ENCODE measurements around the gene SF3A1. TPM values are rescaled to one million over a fixed set of nuclear protein-coding genes. Genes with fewer than 3 reads are reported as not detected.

SF3A1 gene
- total RNA-seq, 1 donor from 2014 or later: 18.8 TPM

DNA sequence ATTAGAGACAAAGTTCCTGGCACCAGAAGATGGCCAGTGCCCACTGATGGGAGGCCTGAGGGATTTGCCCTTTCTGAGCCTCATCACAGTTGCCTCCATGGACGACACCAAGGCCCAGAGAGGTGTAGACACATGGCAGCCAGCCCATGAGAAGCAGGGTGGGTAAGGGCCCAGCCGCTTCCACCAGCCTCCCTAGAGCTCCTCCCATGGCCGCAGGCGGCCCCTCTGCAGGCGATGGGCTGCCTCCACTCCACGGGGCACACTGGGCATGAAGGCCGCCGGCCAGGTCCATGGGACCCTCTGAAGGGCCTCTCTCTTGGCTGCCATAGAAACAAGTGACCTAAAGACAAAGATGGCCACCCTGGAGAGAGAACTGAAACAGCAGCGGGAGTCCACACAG, 14.6 kb upstream of the SF3A1 start:
- H3K27me3 ChIP-seq (ENCODE audit: control insufficient read depth in 3 of 3, insufficient read depth in 3 of 3, low read length in 3 of 3): peaks cover 0 to 6% (median 3%) of the 10 kb centered on the region in 3 donors
- H3K4me3 ChIP-seq (ENCODE audit: low read length in 3 of 3): no peak overlapping the region
- H3K9me3 ChIP-seq (ENCODE audit: control insufficient read depth in 3 of 3, low read length in 3 of 3): no peaks in the 10 kb centered on the region
- H3K4me1 ChIP-seq (ENCODE audit: control insufficient read depth in 3 of 3, insufficient read depth in 3 of 3, low read length in 3 of 3): no peaks in the 10 kb centered on the region
- H3K36me3 ChIP-seq (ENCODE audit: control insufficient read depth in 3 of 3, insufficient read depth in 3 of 3, low read length in 3 of 3): peaks cover 0 to 2% (median under 1%) of the 10 kb centered on the region in 3 donors
- H3K9ac ChIP-seq (ENCODE audit: low read depth in 1 of 3, low read length in 3 of 3): no peak overlapping the region
- no peak overlapping the region for H3K27ac ChIP-seq (ENCODE audit: low read depth, low read length)

DNA sequence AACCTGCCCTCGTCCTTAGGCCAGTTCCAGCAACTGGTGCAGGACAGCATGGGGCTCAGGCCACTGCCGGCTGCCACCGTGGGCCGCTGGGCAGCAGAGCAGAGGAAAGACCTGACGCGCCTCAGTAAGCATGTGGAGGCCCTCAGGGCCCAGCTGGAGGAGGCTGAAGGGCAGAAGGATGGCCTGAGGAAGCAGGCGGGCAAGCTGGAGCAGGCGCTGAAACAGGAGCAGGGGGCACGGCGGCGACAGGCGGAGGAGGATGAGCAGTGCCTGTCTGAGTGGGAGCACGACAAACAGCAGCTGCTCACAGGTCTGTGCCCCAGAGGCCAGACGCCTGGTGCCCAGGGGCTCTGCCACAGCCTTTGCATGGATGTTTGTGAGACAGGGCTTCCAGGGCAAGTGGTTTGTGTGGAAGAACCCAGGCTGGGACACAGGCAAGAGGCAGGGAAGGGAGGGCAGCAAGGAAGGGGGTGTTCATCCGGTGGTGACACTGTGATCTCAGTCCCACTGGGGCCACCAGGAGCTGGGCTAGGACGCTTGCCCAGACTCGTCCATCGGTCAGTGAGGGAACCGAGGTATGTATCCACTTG, 14.0 kb upstream of the SF3A1 start:
- peaks cover 2 to 4% (median 4%) of the 10 kb centered on the region in 3 donors for H3K36me3 ChIP-seq (ENCODE audit: control insufficient read depth in 3 of 3, insufficient read depth in 3 of 3, low read length in 3 of 3)
- peaks cover 0 to 6% (median 3%) of the 10 kb centered on the region in 3 donors for H3K27me3 ChIP-seq (ENCODE audit: control insufficient read depth in 3 of 3, insufficient read depth in 3 of 3, low read length in 3 of 3)
- no peak overlapping the region for H3K27ac ChIP-seq (ENCODE audit: low read depth, low read length)

GRCh38 chr22:30368420-30368819, 11.7 kb upstream of the SF3A1 start:
- H3K27ac ChIP-seq (ENCODE audit: low read depth, low read length): no peak overlapping the region
- no peak overlapping the region for H3K9ac ChIP-seq (ENCODE audit: low read depth in 1 of 3, low read length in 3 of 3)
- H3K36me3 ChIP-seq (ENCODE audit: control insufficient read depth in 3 of 3, insufficient read depth in 3 of 3, low read length in 3 of 3): peaks cover 2 to 4% (median 4%) of the 10 kb centered on the region in 3 donors
- H3K9me3 ChIP-seq (ENCODE audit: control insufficient read depth in 3 of 3, low read length in 3 of 3): no peaks in the 10 kb centered on the region
- no peaks in the 10 kb centered on the region for H3K4me1 ChIP-seq (ENCODE audit: control insufficient read depth in 3 of 3, insufficient read depth in 3 of 3, low read length in 3 of 3)
- H3K27me3 ChIP-seq (ENCODE audit: control insufficient read depth in 3 of 3, insufficient read depth in 3 of 3, low read length in 3 of 3): peaks cover 0 to 6% (median 3%) of the 10 kb centered on the region in 3 donors
- H3K4me3 ChIP-seq (ENCODE audit: low read length in 3 of 3): no peak overlapping the region

More for the DNA sequence above, 14.0 kb upstream of the SF3A1 start:
- no peaks in the 10 kb centered on the region for H3K9me3 ChIP-seq (ENCODE audit: control insufficient read depth in 3 of 3, low read length in 3 of 3)
- H3K4me3 ChIP-seq (ENCODE audit: low read length in 3 of 3): no peak overlapping the region
- no peak overlapping the region for H3K9ac ChIP-seq (ENCODE audit: low read depth in 1 of 3, low read length in 3 of 3)
- no peaks in the 10 kb centered on the region for H3K4me1 ChIP-seq (ENCODE audit: control insufficient read depth in 3 of 3, insufficient read depth in 3 of 3, low read length in 3 of 3)

- H3K27me3 ChIP-seq (ENCODE audit: control insufficient read depth in 3 of 3, insufficient read depth in 3 of 3, low read length in 3 of 3): peaks cover 0 to 6% (median 3%) of the 10 kb centered on the region in 3 donors
- no peak overlapping the region for H3K27ac ChIP-seq (ENCODE audit: low read depth, low read length)
- no peaks in the 10 kb centered on the region for H3K9me3 ChIP-seq (ENCODE audit: control insufficient read depth in 3 of 3, low read length in 3 of 3)
Measured at GRCh38 chr22:30365891-30366290, 9.2 kb upstream of the SF3A1 start.

DNA sequence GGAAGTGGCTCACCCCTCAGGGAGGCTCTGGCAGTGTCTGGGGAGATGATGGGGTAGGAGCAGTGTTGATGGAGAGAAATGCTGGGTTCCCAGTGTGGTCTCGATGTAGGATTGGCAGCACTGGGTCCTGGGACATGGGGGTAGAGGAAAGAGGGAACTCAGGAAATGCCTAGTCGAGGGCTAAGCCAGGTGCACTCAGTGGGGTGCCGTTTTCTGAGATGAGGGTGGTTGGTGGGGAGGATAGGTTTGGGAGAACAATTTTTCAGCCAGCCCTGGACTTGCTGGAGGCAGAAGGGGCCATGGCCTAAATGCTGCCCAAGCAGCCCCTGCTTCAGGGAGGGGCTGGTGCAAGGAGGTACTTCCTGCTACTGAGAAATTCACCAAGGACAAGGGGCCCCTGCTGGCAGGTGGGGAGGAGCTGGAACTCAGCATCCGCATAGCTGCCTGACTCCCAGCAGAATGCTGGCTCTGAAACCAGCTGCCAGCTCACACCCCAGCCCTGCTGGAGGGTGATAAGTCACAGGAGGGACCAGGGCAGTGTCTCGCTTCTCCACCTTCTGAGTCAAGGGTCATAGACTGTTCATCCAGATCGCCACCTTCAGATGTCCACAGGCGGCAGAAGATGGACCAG, 6.1 kb upstream of the SF3A1 start:
- no peak overlapping the region for H3K9ac ChIP-seq (ENCODE audit: low read depth in 1 of 3, low read length in 3 of 3)

More at GRCh38 chr22:30365891-30366290, 9.2 kb upstream of the SF3A1 start:
- Histone ChIP-seq H3K36me3 (ENCODE audit: control insufficient read depth in 3 of 3, insufficient read depth in 3 of 3, low read length in 3 of 3) (peaks cover 2 to 4% (median 4%) of the 10 kb centered on the region in 3 donors), H3K4me3 (ENCODE audit: low read length in 3 of 3) (no peak overlapping the region), H3K4me1 (ENCODE audit: control insufficient read depth in 3 of 3, insufficient read depth in 3 of 3, low read length in 3 of 3) (no peaks in the 10 kb centered on the region), H3K9ac (ENCODE audit: low read depth in 1 of 3, low read length in 3 of 3) (no peak overlapping the region)

GRCh38 chr22:30361916-30362650, 5.4 kb upstream of the SF3A1 start:
- H3K4me1 ChIP-seq (ENCODE audit: control insufficient read depth in 3 of 3, insufficient read depth in 3 of 3, low read length in 3 of 3): peaks cover 3 to 4% (median 3%) of the 10 kb centered on the region in 3 donors
- no peak overlapping the region for H3K9ac ChIP-seq (ENCODE audit: low read depth in 1 of 3, low read length in 3 of 3)
- no peak overlapping the region for H3K4me3 ChIP-seq (ENCODE audit: low read length in 3 of 3)
- H3K27ac ChIP-seq (ENCODE audit: low read depth, low read length): no peak overlapping the region
- H3K9me3 ChIP-seq (ENCODE audit: control insufficient read depth in 3 of 3, low read length in 3 of 3): no peaks in the 10 kb centered on the region
- H3K27me3 ChIP-seq (ENCODE audit: control insufficient read depth in 3 of 3, insufficient read depth in 3 of 3, low read length in 3 of 3): peaks cover 0 to 4% (median 0%) of the 10 kb centered on the region in 3 donors
- peaks cover 2 to 4% (median 4%) of the 10 kb centered on the region in 3 donors for H3K36me3 ChIP-seq (ENCODE audit: control insufficient read depth in 3 of 3, insufficient read depth in 3 of 3, low read length in 3 of 3)

More for the DNA sequence above, 6.1 kb upstream of the SF3A1 start:
- H3K36me3 ChIP-seq (ENCODE audit: control insufficient read depth in 3 of 3, insufficient read depth in 3 of 3, low read length in 3 of 3): peaks cover 2 to 4% (median 4%) of the 10 kb centered on the region in 3 donors
- no peaks in the 10 kb centered on the region for H3K9me3 ChIP-seq (ENCODE audit: control insufficient read depth in 3 of 3, low read length in 3 of 3)
- peaks cover 0 to 4% (median 0%) of the 10 kb centered on the region in 3 donors for H3K27me3 ChIP-seq (ENCODE audit: control insufficient read depth in 3 of 3, insufficient read depth in 3 of 3, low read length in 3 of 3)
- H3K4me1 ChIP-seq (ENCODE audit: control insufficient read depth in 3 of 3, insufficient read depth in 3 of 3, low read length in 3 of 3): no peaks in the 10 kb centered on the region
- H3K4me3 ChIP-seq (ENCODE audit: low read length in 3 of 3): no peak overlapping the region
- no peak overlapping the region for H3K27ac ChIP-seq (ENCODE audit: low read depth, low read length)

DNA sequence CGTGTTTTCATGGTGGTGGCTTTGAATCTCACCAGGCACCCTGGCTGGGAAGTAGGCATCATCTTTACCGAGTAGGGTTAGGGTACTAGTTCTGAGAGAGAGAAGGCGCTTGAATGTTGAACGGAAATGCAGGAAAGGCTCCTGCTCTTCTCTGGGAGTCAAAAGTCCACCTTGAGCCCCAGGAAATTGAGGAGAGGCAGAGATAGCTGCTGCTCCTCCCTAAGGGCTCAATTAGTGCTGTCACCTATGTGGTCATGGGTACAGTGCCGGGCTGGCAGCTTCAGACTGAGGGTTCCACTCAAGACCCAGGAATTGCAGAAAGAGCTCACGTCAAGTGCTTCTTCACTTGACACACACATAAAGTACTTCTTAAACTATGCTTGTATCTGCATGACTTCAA, 1.8 kb upstream of the SF3A1 start:
- H3K4me3 ChIP-seq (ENCODE audit: low read length in 3 of 3): no peak overlapping the region
- no peak overlapping the region for H3K27ac ChIP-seq (ENCODE audit: low read depth, low read length)
- no peaks in the 10 kb centered on the region for H3K9me3 ChIP-seq (ENCODE audit: control insufficient read depth in 3 of 3, low read length in 3 of 3)
- H3K36me3 ChIP-seq (ENCODE audit: control insufficient read depth in 3 of 3, insufficient read depth in 3 of 3, low read length in 3 of 3): no peaks in the 10 kb centered on the region
- H3K9ac ChIP-seq (ENCODE audit: low read depth in 1 of 3, low read length in 3 of 3): no peak overlapping the region
- H3K27me3 ChIP-seq (ENCODE audit: control insufficient read depth in 3 of 3, insufficient read depth in 3 of 3, low read length in 3 of 3): peaks cover 0 to 4% (median 0%) of the 10 kb centered on the region in 3 donors
- H3K4me1 ChIP-seq (ENCODE audit: control insufficient read depth in 3 of 3, insufficient read depth in 3 of 3, low read length in 3 of 3): peaks cover 27 to 35% (median 28%) of the 10 kb centered on the region in 3 donors

GRCh38 chr22:30357650-30358215, 1.0 kb upstream of the SF3A1 start:
- no peak overlapping the region for H3K27ac ChIP-seq (ENCODE audit: low read depth, low read length)
- H3K27me3 ChIP-seq (ENCODE audit: control insufficient read depth in 3 of 3, insufficient read depth in 3 of 3, low read length in 3 of 3): peaks cover 0 to 4% (median 0%) of the 10 kb centered on the region in 3 donors
- no peak overlapping the region for H3K4me3 ChIP-seq (ENCODE audit: low read length in 3 of 3)
- H3K4me1 ChIP-seq (ENCODE audit: control insufficient read depth in 3 of 3, insufficient read depth in 3 of 3, low read length in 3 of 3): peaks cover 27 to 35% (median 28%) of the 10 kb centered on the region in 3 donors
- H3K9me3 ChIP-seq (ENCODE audit: control insufficient read depth in 3 of 3, low read length in 3 of 3): no peaks in the 10 kb centered on the region
- peaks cover 2 to 4% (median 3%) of the 10 kb centered on the region in 3 donors for H3K36me3 ChIP-seq (ENCODE audit: control insufficient read depth in 3 of 3, insufficient read depth in 3 of 3, low read length in 3 of 3)
- H3K9ac ChIP-seq (ENCODE audit: low read depth in 1 of 3, low read length in 3 of 3): no peak overlapping the region

GRCh38 chr22:30357236-30357570, 509 bp upstream of the SF3A1 start:
- Histone ChIP-seq H3K36me3 (ENCODE audit: control insufficient read depth in 3 of 3, insufficient read depth in 3 of 3, low read length in 3 of 3) (peaks cover 7 to 8% (median 8%) of the 10 kb centered on the region in 3 donors), H3K9me3 (ENCODE audit: control insufficient read depth in 3 of 3, low read length in 3 of 3) (no peaks in the 10 kb centered on the region), H3K9ac (ENCODE audit: low read depth in 1 of 3, low read length in 3 of 3) (peak overlapping the region; percentile 89 to 99 (median 95)), H3K4me1 (ENCODE audit: control insufficient read depth in 3 of 3, insufficient read depth in 3 of 3, low read length in 3 of 3) (peaks cover 27 to 35% (median 28%) of the 10 kb centered on the region in 3 donors), H3K27me3 (ENCODE audit: control insufficient read depth in 3 of 3, insufficient read depth in 3 of 3, low read length in 3 of 3) (peaks cover 0 to 4% (median 0%) of the 10 kb centered on the region in 3 donors), H3K27ac (ENCODE audit: low read depth, low read length) (peak overlapping the region; percentile 96), H3K4me3 (ENCODE audit: low read length in 3 of 3) (peak overlapping the region; percentile 85 to 95 (median 90))

Measured in skeletal muscle tissue (tissue), 4 donors.